GM21423 (cell line): Measurements from ENCODE around the gene NT5DC4.
A peak's percentile ranks its signal among the peaks of the same experiment; 100 is the strongest.

Experiments used
- ATAC-seq: cut with Tn5 transposase; IDR thresholded peaks from one replicate; pipeline ENCODE4 v1.9.1; 2021; ENCODE audit warnings: mild to moderate bottlenecking, moderate library complexity; ENCODE audit not compliant: unreplicated experiment

NT5DC4 gene

DNA sequence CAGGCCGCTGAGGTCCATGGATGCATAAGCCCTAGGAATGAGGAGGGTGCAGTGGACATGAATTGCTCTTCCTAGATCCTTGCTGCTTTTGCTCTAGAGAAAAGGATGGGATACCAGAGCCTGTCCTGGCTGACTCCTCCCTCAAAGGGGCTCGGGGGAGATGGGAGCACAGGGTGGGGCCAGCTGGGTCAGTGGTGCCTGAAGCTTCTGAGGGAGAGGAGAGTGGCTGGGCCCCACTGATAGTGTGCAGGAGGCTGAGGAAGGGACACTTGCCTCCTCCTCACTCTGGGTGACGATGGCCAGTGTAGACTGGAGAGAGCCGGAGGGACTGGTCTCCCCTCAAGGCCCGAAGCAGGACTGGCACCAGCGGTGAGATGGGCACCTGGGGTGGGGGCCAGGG, at the start of gene NT5DC4:
TSS of gene NT5DC4 (plus strand) at position 236 of the 400 bp plus-strand sequence. CDS start at position 296, 60 bp downstream.
- ATAC-seq = no peak

DNA sequence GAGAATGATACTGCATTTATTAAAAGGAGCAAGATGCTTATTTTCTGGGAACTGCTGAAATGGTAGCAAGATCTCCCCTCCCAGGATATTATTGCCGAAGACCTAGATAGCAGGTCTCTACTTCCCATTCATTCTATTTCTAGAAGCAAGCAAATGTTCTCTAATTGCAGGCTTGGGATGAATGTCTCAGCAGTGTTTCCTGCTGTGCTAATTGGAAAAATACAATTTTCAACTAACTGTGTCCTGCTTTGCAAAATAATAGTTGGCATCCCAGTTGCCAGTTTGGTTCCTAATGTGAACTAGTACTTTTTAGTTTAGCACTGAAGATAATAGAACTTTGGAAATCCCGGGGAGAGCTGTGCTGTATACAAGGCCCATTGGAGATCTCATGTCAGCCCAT, 49.0 kb upstream of the NT5DC4 start:
- ATAC-seq = no peak

DNA sequence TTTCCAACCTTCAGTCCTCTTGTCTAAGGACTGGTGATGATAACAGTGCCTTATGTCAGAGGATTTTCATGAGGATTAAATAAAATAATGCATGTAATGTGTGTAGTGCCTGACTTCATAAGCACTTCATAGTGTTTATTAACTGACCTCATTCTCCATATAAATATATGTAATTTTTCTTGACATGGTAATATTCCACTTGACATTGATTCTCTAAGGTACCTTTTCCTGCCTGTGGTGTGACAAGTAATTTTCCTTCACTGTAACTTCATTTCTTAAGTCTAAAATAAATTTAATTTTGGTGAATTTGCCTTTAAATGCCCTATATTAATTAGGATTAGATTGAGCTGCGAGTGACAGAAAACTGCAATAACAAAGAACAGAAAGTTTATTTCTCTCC, 47.8 kb upstream of the NT5DC4 start:
- no peak for ATAC-seq

DNA sequence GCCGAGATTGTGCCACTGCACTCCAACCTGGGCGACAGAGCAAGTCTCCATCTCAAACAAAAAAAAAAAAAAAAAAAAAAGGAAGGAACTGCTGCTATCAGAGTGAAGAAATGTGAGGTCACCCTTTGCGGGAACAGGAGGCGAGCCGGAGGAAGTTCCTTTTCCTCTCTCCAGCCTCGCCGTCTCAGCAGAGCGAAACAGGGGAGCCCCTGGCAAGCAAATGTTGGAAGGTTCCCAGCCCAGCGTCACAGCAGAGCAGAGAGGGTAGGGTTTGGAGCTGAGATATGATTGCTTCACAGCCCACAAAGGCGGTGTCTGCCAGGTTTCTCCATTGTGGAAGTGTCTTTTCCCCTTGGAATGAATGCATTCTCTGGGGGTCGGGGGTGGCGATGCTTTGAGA, 46.6 kb upstream of the NT5DC4 start:
- ATAC-seq = no peak

DNA sequence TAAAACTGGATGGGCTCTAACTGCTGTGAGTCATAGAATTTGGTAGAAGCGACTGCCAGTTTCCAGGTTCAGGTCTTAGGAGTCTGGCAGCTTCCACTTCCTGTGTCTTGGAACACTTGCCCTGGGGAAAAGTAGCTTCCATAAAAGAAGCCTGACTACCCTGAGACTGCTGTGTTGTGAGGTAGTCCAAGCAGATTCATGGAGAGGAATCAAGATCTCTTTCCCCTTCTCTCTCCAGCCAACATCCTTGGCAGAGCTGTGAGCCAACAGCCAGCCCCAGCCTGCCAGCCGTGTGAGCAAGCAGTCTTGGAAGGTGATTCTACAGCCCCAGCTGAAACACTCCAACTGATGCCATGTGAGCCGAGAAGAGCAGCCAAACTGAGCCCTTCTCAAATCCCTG, 41.3 kb upstream of the NT5DC4 start:
- ATAC-seq = no peak

DNA sequence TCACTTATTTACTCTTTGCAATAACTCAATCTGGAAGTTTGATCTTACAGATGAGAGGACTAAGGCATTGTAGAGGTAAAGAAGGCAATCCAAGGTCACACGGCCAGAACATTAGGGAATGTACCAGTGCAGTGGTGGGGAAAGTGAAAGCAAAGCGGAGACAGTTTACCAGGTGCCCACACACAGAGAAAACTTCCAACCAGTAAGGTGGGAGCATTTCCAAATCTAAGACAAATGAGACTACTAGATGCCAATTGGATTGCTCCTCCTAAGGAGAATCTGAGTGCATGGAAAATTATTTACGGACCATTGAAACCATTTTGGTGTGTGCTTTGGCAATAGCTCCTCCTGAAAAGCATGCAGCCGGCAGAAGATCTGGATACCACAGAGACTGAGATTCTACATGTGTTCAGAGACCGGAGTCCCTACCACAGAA, 40.1 kb upstream of the NT5DC4 start:
- ATAC-seq = no peak

DNA sequence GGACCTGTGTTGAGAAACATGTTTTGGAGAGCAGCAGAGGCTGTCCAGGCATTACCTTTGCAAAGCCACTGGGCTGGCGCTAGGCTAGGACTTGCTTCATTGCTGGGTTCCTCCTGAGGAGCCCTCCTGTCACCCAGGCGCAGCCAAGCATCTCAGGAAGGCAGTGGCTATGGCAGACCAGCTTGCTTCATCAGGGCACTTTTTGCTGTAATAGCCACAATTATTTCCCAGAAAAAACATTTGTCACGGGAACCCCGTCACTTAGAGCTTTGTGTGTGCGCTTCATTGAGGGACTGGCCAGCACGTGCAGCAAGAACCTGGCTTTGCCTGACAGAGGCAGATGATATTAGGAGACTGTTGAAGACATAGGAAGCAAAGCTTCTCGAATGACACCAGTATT, 38.7 kb upstream of the NT5DC4 start:
- no peak for ATAC-seq

DNA sequence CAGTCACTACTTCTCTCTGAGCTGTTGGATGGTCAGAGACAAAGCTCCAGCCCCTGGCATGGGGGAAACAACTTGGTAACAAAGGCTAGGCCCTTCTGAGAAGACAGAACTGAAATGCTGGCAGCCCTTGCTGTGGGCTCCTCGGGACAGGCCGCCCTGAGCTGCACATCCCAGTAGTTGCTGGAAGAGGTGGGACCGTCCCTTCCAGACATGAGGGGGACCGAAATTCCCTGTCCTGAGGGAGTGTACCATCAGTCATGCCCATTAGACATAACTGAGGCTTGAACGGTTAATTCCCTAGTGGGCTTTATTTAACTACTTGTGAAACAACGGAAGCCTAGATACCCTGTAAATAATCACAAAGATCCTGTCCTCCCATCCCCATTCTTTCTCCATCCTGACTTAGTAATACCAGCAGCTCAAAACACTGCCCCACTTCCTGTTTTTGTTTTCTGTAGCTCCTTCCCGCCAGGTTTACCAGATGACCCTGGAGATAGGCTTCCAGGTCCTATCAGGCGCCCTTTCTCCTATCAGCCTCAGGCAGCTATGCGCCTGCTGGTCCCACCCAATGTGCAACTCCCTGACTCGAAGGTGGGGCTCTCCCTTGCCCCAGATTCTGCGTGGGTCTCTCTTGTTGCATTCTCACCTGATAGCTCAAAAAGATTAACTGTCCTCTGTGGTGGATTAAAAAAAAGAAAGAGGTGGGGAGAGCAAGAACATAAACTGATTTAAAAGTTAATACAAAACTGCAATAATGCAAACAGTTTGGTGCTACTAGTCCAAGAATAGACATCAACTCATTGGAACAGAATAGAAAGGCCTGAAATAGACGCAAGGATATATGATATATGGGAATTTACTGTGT, 37.0 kb upstream of the NT5DC4 start:
- no peak for ATAC-seq

DNA sequence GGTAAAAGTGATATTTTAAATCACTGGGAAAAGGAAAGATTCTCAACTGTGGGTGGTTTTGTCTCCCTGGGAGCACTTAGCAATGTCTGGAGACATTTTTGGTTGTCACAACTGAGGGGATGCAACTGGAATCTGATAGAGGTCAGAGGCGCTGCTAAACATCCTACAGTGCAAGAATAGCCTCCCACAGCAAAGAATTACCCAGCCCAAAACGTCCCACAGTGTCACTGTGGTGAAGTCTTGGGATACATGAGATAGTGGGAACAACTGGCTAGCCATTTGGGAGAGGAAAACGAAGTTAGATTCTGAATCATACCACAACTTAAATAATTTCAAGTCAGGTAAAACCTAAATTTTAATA, 36.4 kb upstream of the NT5DC4 start:
- ATAC-seq = no peak

DNA sequence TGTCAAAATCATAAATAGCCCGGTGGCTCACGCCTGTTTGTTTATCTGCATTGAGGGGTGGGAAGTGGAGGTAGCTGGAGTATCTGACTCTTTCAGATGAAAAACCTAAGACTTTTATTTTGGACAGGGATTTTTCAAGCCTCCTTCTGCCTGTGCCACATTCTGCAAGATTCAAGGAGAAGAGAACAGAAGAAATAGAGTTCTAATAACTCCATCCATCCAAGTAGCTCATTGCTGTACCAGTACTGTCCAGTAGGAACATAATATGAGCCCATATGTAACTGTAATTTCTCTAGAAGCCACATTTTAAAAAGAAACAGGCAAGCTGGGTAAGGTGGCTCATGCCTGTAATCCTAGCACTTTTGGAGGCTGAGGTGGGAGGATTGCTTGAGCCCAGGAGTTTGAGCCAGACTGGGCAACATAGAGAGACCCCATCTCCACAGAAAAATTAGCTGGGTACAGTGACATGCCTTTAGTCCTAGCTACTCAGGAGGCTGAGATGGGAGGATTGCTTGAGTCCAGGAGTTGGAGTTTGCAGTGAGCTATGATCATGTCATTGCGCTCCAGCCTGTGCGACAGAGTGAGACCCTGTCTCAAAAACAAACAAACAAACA, 35.4 kb upstream of the NT5DC4 start:
- ATAC-seq = no peak

DNA sequence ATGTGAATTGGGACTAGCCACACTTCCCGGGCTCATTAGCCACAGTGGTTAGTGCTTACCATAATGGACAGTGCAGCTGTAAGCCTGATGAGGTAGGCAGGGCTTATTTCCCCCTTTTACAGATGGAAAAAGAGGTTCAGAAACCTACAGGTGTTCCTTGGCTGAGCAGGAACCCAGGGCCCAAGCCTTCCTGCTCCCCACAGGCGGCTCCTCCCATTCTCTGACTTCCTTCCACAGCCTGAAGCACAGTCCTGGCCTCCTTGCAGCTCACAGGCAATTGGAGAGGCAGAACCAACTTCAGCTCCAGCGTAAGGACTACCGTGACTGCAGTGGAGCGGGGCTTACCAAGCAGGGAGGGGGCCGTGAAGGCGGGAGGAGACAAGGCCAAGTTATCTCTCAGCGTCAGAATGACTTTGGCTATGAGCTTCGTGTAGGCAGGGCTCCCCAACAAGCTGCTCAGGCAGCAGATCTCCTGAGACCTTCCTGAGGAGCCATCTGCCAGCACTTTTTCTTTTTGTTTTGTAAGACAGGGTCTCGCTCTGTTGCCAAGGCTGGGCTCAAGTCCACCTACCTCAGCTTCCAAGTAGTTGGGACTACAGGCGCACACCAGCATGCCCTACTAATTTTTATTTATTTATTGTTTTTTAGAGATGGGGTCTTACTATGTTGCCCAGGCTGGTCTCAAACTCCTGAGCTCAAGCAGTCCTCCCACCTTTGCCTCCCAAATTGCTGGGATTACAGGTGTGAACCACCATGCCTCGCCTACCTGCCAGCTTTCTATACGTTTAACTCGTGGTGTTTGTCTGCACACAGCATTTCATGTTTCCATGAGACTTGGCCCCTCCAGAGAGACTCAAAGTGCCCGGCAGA, 34.2 kb upstream of the NT5DC4 start:
- ATAC-seq = no peak

DNA sequence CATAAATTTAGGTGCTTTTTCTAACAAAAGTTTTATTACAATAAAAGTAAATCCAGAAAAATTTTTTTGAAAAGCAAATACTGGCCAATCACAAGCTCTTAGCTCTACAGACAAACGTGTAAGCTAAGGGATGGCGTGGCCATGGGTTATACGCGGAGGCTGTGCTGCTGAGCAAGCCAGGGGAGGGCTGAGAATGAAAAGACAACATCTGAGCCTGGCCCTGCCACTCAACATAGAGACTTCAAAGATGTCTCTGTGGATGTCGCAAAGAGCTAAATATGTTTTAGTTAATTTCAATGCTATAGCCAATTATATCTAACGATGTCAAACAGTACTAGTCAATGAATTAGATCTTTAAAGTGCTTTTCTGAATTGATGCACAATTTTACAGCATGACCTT, 33.3 kb upstream of the NT5DC4 start:
- no peak for ATAC-seq

DNA sequence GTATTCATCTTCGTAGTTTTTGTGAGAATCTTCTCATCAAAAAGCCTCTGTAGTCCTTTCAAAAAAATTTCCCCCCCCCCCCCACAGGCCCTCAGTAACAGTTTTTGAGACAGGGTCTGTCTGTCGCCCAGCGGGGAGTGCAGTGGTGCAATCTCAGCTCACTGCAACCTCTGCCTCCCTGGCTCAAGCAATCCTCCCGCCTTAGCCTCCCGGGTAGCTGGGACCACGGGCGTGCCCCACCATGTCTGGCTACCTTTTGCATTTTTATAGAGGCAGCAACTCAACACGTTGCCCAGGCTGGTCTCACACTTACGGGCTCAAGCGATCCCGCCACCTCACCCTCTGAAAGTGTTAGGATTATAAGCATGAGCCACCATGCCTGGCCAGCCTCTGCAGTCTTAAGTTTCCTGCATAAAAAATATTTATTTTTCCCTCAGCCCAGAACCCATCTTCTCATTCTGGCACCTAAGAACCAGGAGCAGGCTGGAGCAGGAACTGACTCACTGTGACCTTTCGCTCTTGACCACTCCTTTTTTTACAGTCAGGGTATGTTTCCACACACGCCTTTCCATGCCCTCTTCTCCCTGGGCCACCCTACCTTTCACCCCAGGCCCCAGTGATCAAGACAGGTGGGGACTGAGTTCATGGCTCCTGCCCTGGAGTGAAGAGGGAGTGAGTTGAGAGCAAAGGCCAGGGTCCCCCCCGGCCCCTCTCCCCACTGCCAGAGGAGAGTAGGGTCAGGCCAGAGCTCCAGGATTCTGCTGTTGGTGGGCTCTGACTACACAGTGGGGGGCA, 32.5 kb upstream of the NT5DC4 start:
- ATAC-seq = no peak

DNA sequence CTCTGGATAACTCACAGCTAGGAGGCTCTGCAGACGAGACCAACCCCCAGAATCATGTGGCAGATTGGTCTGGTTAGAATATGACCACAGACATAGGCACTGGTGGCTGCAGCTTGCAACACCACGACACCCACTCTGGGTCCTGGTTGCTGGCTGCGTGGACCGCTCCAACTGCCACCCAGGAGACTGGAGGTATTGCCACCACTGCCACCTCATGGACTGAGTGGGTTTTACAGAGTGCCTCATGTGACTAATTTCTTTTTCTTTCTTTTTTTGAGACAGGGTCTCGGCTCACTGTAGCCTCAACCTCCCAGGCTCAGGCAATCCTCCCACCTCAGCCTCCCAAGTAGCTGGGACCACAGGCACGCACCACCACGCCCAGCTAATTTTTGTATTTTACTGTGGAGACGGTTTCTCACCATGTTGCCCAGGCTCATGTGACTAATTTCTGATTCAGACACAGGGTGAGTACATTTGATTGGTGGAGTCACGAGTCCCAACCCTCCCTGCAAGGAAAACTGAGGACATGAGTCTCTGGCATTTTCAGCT, 29.9 kb upstream of the NT5DC4 start:
- peak; percentile 38 for ATAC-seq

DNA sequence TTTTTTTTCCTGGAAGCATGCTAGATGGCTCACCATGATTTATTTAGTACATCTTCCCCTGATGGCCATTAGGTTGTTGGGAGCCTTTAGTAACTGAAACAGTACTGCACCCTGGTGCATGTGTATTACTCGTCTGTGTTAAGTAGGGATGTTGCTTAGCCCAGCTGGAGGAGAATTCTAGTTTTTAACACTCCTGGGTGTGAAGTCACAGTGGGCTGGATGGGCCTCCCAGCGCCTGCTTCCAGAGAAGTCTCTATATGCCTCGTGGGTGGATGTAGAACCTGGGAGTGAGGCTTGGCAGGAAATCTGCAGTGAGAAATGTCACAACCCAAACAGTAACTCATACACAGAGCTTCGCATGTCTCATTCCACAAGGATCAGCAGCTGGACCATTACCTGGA, 28.9 kb upstream of the NT5DC4 start:
- ATAC-seq = no peak

DNA sequence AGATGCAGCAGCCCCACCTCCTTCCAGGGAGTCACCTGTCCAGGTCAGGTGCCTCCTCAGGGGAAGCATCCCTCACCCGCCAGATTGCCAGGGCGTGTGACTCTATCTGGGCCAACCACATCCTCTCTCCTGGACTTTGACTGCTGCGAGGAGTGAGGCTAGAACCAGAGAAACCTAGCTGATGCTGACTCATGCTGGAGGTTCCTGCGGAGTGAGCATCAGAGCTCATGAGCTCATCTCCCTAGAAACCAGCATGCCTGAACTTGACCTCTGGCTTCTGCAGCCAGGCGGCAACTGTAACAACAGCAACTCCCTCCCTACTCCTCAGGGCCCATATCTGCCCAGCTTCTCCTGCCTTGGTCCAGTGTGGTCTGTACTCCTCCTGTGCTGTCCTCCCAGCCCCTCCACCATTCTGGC, 28.3 kb upstream of the NT5DC4 start:
- ATAC-seq = peak; percentile 90

DNA sequence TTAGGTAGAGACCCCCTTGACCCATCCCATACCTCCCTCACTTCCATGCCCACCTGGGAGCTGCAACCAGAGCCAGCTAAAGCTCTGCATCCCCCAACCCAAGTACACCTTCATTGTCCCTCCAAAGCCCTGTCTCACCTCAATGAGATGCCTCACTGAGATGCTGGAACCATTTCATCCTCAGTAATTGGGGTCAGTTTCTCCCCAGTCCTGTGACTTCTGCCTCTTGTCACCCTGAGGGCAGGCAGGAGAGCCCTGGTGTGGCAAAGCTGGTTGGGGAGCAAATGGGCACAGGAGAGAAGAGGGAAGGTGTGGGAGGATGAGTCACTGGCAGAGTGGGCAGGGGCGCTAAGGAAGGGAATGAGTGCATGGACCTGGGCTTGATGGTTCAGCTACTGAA, 27.9 kb upstream of the NT5DC4 start:
- no peak for ATAC-seq

DNA sequence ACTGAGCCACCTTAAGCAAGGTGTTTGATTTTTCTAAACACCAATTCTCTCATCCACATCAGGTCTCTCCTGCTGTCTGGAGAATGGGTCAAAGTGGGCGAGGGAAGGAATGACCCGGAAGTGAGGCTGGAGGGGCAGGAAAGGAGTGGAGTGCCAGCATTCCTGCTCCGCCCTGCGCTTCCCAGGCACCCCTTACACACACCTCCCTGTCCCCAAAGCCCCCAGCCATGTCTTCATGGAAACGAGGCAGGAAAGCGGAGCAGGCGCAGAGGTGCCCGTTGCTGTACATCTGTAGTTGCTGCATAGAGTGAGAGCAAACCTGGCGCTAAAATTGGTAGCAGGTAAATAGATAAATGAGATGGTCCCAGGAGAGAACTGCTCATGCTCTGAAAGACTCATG, 27.2 kb upstream of the NT5DC4 start:
- ATAC-seq = no peak

DNA sequence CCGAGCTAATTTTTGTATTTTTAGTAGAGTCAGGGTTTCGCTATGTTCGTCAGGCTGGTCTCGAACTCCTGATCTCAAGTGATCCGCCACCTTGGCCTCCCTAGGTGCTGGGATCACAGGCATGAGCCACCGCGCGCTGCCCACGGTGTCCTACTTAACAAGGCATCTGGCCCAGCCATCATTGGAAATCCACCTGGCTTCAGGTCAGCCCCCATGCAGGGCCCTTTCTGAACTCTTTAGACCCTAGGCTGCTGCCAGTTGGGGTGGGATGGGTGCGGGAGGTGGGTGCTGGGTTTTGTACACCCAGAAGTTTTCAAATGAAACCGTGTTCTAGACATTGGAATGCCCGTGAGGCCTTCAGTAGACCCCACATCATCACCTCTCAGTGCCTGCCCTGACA, 26.6 kb upstream of the NT5DC4 start:
- no peak for ATAC-seq

DNA sequence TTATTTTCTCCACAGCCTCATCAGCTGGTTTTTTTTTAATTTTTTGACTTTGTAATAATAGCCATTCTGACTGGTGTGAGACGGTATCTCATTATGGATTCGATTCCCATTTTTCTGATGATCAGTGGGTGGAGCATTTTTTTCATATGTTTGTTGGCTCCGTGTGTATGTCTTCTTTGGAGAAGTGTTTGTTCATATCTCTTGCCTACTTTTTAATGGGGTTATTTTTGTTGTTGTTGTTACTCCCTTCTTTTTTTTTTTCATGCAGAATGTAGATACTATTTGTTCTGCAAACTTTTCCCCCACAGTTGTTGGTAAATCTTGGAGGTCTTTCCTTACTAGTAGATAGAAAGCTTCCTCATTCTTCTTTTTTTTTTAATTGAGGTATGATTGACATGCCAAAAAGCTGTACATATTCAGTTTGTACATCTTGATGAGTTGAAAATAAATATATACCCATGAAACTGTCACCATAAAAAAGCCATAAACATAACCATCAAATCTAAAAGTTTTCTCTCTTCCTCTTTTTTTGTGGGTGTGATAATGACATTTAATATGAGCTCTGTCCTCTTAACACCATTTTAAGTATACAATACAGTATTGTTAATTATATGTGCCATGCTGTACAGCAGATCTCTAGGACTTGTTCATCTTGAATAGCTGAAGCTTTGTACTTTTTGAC, 21.8 kb upstream of the NT5DC4 start:
- ATAC-seq = no peak
